GM04503 (cell line): ENCODE results near the gene HTR3C.
"Not testable (repeated sequence)": the region's sequence is repeated elsewhere in the genome, so short reads cannot be mapped to it uniquely, and the experiment has no call there.

Experiments used
- DNase-seq: peaks from one replicate; pipeline ENCODE4 v3.0.0-alpha.2; 2012; ENCODE audit warnings: low read depth

The HTR3C gene, protein sequence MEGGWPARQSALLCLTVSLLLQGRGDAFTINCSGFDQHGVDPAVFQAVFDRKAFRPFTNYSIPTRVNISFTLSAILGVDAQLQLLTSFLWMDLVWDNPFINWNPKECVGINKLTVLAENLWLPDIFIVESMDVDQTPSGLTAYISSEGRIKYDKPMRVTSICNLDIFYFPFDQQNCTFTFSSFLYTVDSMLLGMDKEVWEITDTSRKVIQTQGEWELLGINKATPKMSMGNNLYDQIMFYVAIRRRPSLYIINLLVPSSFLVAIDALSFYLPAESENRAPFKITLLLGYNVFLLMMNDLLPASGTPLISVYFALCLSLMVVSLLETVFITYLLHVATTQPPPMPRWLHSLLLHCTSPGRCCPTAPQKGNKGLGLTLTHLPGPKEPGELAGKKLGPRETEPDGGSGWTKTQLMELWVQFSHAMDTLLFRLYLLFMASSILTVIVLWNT

DNA sequence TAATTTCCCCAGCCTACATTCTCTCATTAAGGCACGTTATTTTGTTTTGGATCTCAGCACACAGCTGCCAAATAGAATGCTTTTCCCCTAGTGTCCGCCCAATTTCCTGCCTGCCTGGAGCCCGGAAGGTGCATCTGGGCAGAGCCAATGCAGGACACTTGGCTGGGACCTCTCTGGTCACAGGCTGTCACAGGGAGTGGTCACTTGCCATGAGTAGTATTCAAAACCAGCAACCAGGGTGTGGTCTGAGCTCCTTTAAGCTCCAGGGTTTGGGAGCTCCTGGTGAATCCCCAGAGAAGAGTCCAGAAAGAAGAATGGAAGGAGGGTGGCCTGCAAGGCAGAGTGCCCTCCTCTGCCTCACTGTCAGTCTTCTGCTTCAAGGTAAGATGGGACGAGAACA lies at the start of gene HTR3C:
HTR3C (plus strand) TSS at position 281 of the 400 bp plus-strand sequence; CDS start at position 315, 34 bp downstream.
- DNase-seq = no peak

DNA sequence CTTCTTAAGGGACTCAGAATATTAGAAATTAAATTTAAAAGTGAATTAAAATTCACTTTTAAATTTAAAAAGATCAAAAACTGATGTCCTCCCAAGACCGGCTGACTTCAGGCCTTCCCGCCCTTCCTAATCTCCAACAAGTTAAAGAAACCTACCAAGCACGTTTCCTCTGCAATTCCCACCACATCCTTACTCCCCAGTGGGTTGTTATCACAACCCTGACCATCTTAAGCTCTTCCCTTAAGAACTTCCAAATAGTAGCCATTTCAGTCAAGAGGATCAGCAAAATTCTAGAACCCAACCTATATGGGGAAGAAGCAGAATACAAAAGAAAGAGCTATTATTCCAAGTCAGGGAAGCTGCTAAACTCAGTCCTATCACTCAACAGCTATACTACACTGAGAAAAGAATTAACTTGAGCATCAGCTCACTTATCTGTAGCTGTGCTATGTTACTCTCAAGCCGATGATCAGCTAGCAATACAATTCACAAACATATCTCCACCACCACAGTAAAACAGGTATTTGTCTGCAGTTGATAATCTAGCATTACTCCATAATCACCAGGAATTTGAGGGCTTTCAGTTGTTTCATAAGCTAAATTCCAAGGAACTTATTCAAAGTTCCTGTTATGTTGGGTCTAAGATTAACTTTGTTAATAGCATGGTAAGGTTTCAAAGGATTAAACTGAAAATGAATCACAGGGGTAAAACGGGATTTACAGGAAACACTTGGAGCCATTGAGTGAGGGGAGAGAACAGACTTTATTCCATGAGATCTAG lies 49.5 kb upstream of the HTR3C start:
- DNase-seq = peak; percentile 67

DNA sequence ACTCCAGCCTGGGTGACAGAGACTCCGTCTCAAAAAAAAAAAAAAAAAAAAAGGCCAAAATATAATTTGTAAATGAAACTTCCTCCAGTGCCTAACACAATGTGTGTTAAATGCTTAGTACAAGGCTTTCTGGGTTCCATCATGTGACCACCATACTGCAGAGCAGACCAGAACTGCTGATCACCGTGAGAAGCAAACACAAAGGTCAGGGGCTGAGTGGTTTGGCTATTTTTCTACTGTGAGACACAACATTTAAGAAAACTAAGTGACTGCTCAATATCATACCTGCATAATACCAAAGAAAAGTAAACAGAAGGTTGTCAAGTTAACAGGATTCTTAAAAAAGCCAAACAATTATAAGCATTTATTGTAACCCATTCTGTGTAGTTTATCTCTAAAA lies 48.4 kb upstream of the HTR3C start:
- no peak for DNase-seq

DNA sequence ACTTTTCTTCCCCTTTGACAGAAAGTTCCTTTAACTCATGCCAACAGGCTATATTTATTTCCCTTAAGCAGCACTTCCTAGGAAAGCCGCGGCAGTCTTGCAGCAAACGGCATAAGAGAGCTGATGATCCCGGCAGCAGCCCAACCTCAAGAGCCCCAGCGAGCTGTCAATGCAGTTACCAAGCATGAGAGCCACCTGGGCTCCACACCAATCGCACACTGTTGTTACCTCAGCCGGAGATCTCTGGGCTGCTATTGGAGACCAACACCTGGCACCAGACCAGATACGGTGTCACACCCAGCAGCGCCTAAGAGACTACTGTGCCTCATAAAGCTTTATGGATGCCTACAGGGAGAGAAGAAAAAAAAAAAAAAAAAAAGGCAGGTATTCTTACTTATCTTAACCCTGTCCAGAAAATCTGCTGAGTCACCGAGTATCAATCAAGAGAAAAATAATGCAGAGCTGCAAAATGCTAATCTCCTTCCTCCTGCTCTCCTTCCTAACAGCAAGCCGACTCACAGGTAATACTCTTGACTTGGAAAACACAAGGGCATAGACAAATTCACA lies 46.8 kb upstream of the HTR3C start:
- DNase-seq = no peak

DNA sequence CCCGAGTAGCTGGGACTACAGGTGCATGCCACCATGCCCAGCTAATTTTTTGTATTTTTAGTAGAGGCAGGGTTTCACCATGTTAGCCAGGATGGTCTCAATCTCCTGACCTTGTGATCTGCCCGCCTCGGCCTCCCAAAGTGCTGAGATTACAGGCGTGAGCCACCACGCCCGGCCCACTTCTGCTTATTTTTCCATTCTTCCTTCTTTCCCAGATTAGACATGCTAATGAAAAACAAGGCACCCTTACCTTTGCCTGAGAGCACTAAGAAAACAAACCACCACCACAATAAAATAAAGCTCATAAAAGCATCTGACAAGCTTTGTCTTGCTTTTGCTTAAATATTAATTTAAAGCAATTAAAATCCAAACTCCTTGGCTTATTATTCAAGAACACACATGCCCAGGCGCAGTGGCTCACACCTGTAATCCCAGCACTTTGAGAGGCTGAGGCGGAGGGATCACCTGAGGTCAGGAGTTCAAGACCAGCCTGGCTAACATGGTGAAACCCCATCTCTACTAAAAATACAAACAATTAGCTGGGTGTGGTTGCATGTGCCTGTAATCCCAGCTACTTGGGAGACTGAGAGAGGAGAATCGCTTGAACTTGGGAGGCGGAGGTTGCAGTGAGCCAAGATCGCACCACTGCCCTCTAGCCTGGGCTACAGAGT lies 45.6 kb upstream of the HTR3C start:
- DNase-seq = not testable (repeated sequence)

DNA sequence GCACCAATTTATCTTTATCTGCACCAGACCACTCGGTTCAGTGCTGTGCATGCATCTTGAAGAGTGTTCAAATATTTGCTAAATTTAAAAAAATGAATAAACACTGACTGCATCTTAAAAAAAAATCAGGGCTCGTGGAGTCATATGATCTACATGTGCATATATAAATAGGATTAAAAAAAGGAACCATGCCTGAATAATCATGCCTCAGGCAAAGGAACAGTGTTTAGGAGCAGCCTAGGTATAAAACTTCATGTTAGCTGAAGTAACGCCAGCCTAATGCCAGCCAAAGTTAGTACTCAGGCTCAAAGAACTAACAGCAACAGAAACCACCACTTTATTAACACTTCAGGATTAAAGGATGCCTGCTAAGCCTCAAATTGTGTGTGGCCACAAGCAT lies 44.7 kb upstream of the HTR3C start:
- DNase-seq = no peak

DNA sequence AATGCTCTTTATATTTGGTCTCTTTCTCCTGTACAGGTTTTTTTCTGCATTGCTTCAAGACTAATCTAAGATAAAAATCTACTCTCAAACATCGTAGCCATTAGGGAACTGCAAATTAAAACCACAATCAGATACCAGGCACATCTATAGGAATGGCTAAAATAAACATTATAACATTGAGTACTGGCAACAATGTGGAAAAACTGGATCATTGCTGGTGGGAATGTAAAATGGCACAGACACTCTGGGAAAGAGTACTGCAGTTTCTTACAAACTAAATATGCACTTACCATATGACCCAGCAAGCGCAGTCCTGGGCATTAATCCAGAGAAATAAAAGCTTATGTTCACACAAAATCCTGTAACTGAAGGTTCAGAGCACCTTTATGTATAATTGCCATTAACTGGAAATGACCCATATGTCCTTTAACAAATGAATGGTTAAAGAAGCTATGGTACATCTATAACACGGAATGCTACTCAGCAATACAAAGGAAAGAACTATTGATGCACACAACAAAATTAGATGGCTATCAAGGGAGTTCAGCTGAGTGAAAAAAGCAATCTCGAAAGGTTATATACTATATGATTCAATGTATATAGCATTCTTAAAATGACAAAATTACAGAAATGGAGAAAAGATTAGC lies 41.5 kb upstream of the HTR3C start:
- DNase-seq = no peak

DNA sequence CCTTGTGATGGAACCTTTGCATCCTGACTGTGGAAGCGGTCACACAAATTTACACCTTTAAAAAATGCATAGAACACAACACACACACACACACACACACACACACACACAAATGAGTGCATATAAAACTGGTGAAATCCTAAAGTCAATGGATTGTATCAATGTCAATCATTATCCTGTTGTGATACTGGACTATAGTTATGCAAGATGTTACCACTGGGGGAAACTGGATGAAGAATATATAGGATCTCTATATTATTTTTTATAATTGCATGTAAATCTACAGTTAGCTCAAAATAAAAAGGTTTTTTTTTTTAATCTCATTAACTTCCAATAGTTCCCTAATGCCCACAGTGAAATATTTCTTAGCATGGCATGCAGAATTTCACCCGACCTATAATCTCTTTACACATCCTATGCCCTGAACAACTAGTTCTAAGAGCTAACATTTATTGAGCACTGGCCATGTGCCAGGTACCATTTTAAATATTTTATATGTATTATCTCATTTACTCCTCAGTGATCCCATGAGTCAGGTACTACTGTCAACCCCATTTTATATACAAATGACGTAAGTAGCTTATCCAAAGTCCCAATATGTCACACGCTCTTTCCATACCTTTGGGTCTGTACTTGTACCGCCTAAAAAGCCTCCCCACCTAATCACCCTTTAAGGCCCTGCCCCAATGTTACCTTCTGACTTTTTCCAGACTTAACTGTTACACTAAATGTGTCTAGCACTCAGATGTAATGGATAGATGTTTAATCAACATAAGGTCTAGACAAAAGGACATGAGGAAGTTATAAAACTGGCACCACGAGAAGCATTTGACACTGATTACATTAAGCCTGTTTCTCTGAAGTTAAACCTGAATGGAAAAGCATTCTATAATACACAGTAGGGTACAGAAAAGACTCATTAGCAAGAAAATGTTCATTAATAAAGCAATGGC lies 40.6 kb upstream of the HTR3C start:
- no peak for DNase-seq

DNA sequence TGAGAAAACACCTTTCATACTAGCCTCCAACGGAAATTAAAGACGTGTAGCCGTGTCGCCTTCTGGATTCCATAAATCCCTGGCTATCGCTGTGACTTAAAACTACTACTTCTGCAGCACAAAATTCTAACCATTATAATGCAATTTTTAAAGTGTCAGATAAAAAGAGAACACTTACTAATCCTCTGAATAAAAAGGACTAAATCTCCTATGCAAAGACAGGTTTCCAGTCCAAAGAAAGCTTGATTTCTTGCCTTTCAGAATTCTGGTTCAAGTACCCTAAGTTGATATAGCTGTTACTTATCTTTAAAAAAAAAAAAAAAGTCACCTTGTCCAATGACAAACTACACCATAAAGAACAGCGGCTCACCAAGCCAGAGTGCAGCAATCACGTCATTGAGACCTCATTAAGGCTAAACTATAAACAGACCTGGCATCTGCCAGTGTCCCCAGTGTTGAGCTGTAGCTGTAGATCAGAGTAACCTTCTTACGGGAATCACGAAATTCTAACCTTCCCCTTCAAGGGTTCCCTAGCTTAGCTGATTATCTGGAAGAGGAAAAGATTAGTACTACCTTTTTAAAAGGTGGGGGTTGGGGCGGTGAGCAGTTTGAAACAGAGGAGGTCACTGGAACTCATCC lies 37.3 kb upstream of the HTR3C start:
- DNase-seq = no peak

DNA sequence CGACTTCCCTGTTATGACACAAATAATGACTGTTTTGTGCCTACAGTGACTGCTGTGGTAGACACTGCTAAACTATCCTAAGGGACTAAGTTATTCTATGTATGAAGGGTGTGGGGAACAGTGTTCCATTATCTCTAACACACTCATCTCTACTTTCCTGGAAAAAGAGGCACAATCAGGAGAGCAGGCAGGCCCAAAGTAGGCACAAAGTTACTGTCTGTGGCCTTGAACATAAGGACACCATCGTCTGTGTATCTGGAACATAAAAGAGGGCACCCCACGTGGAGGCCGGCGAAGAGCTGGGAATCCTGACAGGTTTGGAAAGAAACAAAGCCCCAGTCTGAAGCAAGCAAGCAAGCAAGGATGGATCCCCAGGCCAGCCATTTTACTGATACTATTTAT lies 36.7 kb upstream of the HTR3C start:
- no peak for DNase-seq

DNA sequence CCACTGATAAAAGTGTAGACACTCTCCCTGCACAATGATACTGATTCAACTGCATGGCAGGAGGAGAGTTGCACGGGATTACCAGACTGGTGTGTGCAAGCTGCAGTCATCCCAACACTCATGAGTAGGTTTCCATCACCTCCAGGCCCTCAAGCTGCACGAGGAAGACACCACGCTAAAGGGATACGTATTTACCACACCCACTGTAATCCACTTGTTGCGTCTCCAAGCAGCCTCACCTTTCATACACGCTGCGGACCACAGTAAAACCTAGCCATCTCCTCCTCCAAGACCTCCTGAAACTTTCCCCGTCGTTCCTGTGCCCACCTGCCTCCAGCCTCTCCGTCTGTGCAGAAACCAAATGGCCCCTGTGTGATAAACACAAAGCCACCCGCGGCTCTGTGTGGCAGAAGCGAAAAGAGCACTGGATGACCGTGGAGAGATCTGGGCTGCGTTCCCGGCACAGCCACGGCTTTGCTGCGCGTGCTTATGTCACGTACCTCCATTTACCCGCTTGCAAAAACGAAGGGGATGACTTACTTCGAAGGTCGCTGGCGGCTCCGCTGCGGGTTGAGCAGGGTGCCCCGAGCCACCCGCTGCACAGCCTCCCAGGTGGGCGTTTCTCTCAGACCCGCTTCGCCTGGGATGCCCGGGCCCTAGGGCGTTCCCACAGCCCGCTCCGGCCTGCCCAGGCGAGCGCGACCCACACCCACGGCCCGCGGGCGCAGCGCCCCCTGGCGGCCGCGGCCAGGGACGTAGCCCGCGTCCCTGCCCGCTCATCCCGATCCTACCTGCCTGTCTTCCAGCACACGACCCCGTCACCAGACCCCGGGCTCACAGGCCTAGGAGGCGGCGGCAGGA lies 35.8 kb upstream of the HTR3C start:
- no peak for DNase-seq

DNA sequence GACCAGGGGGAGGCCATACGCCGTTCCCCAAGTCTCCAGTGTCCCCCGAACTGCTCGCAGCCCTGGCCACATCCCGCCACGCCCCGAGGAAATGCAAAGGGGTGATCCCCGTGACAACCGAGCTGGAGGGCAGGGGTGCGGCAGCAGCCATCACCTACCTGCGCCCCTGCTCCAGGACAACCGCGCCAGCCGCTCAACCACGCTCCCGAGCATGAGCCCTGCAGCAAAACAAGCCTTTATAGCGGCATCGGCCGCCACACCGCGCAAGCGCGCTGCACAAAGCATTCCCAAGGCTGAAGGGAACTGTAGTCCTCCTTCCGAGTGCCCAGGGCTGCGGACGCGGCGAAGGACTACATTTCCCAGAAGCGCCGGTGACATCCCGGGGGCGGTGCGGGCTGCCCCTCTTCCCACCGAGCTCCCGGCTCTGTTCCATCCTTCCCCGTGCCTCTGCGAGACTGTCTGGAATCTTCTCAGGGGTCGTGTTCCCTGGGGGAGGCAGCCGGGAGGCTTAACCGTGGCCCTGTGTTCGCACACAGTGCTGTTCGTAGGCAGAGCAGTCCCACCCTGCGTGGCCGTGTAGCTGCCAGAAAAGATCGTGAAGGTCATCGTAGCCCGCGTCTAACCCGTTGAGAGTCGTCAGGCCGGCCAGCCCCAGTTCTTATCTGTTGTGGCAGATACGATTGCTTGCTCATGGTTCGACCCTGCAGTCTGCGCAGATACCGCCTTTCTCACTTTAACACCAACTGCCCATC lies 35.0 kb upstream of the HTR3C start, which contains the start of gene ABCC5:
ABCC5 (minus strand) TSS at position 213 of the 752 bp plus-strand sequence. CDS start 3,492 bp downstream, outside the sequence.
- DNase-seq = peak; percentile 65

DNA sequence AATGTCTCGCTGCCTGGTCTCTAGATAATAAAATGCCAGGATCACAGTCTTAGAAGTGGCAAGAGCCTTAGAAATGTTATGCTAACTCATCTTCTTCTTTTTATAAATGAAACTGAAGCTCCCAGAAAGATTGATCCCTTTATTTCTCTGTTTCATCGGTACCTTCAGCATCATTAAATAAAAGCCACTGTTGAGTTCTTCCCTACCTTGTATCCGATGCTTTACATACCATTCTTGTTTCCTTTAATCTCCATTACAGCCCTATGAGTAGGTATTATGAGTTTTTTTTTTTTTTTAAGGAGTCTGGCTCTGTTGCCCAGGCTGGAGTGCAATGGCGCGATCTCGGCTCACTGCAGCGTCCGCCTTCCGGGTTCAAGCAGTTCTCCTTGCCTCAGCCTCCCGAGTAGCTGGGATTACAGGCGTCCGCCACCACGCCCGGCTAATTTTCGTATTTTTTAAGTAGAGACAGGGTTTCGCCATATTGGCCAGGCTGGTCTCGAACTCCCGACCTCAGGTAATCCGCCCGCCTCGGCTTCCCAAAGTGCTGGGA lies 34.3 kb upstream of the HTR3C start:
- DNase-seq = no peak

DNA sequence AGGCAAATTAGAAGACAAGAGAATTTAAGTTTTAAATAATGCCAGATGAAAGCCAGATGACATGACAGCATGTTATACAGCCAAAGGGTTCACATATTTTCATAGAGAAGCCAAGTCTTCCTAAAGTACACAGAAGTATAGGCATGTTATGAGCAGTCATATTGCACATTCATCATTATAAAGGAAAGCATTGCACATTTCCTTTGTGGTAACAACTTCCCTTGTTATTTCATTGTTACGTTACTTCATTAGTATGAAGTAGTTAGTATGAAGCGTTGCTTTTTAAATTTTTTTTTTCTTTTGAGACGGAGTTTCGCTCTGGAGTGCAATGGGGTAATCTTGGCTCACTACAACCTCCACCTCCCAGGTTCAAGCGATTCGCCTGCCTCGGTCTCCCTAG lies 30.5 kb upstream of the HTR3C start:
- DNase-seq = no peak

DNA sequence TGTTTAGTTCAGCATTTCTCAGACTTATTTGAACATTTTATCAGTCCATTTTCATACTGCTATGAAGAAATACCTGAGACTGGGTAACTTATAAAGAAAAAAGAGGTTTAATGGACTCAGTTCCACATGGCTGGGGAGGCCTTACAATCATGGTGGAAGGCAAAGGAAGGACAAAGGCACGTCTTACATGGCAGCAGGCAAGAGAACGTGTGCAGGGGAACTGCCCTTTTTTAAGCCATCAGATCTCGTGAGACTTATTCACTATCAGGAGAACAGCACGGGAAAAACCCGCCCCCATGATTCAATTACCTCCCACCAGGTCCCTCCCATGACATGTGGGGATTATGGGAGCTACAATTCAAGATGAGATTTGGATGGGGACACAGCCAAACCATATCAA lies 27.6 kb upstream of the HTR3C start:
- DNase-seq = not testable (repeated sequence)

DNA sequence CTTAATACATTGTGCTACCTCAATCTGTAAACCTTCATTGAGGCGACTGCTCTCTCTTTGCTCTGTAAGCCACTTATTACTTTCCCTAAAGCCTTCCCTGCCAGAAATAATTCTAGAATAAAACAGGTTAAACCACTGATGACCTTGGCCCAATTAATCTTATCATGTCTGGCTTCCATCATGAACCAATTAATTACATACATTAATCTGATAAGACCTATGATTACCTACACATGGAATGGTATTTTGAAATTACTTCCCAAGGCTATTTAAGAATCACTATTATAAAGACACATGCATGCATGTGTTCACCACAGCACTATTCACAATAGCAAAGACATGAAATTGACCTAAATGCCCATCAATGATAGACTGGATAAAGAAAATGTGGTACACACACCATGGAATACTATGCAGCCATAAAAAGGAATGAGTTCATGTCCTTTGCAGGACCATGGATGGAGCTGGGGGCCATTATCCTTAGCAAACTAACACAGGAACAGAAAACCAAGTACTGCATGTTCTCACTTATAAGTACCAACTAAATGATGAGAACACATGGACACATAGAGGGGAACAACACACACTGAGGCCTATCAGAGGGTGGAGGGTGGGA lies 24.5 kb upstream of the HTR3C start:
- DNase-seq = not testable (repeated sequence)

DNA sequence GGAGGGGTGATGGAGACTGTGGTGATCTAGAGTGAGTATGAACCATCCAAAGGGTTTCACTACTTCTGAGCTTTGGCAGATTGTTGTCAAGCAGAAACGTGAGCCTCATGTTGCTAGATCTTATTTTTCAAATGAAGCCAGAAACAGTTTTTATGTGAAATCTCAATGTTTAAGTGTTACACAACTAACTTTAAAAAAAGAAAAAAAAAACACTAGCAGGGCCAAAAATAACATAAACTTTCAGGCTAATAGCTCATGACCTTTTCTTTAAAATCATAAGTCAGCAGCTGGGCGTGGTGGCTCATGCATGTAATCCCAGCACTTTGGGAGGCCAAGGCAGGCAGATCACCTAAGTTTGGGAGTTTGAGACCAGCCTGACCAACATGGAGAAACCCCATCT lies 23.4 kb upstream of the HTR3C start:
- DNase-seq = no peak

DNA sequence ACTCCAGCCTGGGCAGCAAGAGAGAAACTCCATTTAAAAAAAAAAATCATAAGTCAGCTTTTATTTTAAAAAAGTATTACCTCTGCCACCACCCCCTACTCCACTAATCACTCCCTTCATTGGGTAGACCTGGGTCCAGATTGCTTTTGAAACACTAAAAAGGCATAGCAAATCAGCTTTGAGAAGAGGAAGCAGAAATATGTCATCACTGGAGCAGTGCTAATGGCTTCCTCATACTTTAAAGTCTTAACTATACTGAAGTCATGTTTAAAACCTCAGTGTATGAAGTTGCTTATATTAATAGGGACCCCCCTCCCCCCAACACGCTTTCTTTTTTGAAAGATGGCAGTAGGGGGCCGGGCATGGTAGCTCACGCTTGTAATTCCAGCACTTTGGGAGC lies 22.3 kb upstream of the HTR3C start:
- no peak for DNase-seq
